Suprapubic skin (tissue), 4 donors: ENCODE data around the gene BRS3.

Source experiments
- CTCF ChIP-seq, 2 donors: fragments of 200-600 bp in 1 of 2; fragments of 450-650 bp in 1 of 2; sonication (generic) in 1 of 2; IDR thresholded peaks; one replicate each; pipeline ENCODE4 v1.5.1; 2016 to 2019; ENCODE audit warnings: antibody characterized with exemption in 2 of 2, mild to moderate bottlenecking in 1 of 2, moderate library complexity in 1 of 2
- EP300 ChIP-seq: sonication (generic); formaldehyde crosslinking; IDR thresholded peaks from one replicate; pipeline ENCODE4 v1.6.1; 2017; ENCODE audit warnings: antibody characterized with exemption
- POLR2A ChIP-seq, 2 donors: fragments of 450-650 bp; IDR thresholded peaks; one replicate each; pipeline ENCODE4 v1.6.1; 2017; ENCODE audit warnings: antibody characterized with exemption in 2 of 2, mild to moderate bottlenecking in 2 of 2, moderate library complexity in 2 of 2
- POLR2AphosphoS5 ChIP-seq, 3 donors: sonication (generic); formaldehyde crosslinking; IDR thresholded peaks; one replicate each; pipeline ENCODE4 v1.6.1; 2017; ENCODE audit warnings: antibody characterized with exemption in 3 of 3

- no peak for TF ChIP-seq POLR2A (IDR thresholded peaks at IDR 0.05)
- no peak for TF ChIP-seq CTCF (IDR thresholded peaks at IDR 0.05)
- no peak for TF ChIP-seq POLR2AphosphoS5 (IDR thresholded peaks at IDR 0.05)
- TF ChIP-seq EP300, result no peak
Measured at GRCh38 chrX:136529795-136530194, 42.0 kb downstream of the BRS3 start.
